Neuronal stem cell (in vitro differentiated cells): ENCODE results near the gene MED27.

Experiments used
- DNase-seq: peaks from one replicate; pipeline ENCODE4 v3.0.0-alpha.2; 2013; ENCODE audit warnings: low spot score
- H2AFZ ChIP-seq: one replicate; pipeline ENCODE4 v1.6.1; 2013; ENCODE audit warnings: mild to moderate bottlenecking, low read length, inconsistent platforms
- H2AK5ac ChIP-seq: 2 replicates; pipeline ENCODE4 v1.6.1; 2013; ENCODE audit warnings: low read depth, mild to moderate bottlenecking, inconsistent platforms, low read length, moderate library complexity, mixed read lengths
- H2BK120ac ChIP-seq: 2 replicates; pipeline ENCODE4 v1.6.1; 2013; ENCODE audit warnings: low read depth, mild to moderate bottlenecking, inconsistent platforms, low read length, moderate library complexity, mixed read lengths
- H2BK12ac ChIP-seq: one replicate; pipeline ENCODE4 v1.6.1; 2013; ENCODE audit warnings: low read length, inconsistent platforms
- H2BK15ac ChIP-seq: 2 replicates; pipeline ENCODE4 v1.6.1; 2013; ENCODE audit warnings: mild to moderate bottlenecking, low read length, inconsistent platforms, mixed read lengths
- H2BK5ac ChIP-seq: one replicate; pipeline ENCODE4 v1.6.1; 2013; ENCODE audit warnings: inconsistent platforms, mild to moderate bottlenecking, low read length, moderate library complexity
- H3K14ac ChIP-seq: one replicate; pipeline ENCODE4 v1.6.1; 2013; ENCODE audit warnings: low read length, inconsistent platforms
- H3K18ac ChIP-seq: 2 replicates; pipeline ENCODE4 v1.6.1; 2013; ENCODE audit warnings: low read length, inconsistent platforms
- H3K23ac ChIP-seq: 2 replicates; pipeline ENCODE4 v1.6.1; 2013; ENCODE audit warnings: low read depth, mild to moderate bottlenecking, mixed read lengths, low read length, inconsistent platforms; ENCODE audit not compliant: poor library complexity
- H3K27ac ChIP-seq: replicated peaks from 3 replicates; pipeline ENCODE4 v1.5.1; 2013; ENCODE audit warnings: low read length, inconsistent platforms
- H3K27me3 ChIP-seq, 3 experiments: 2 replicates each; pipeline ENCODE4 v1.6.1; 2013; ENCODE audit warnings: low read length in 3 of 3, mild to moderate bottlenecking in 2 of 3, inconsistent platforms in 1 of 3, low read depth in 1 of 3, mixed read lengths in 1 of 3, moderate library complexity in 1 of 3; ENCODE audit not compliant: control insufficient read depth in 3 of 3, insufficient read depth in 3 of 3
- H3K36me3 ChIP-seq, 2 donors: replicated peaks in 1 of 2; 2 replicates each; pipeline ENCODE4 v1.6.1; 2013; ENCODE audit warnings: low read length in 2 of 2; ENCODE audit not compliant: control insufficient read depth in 2 of 2, insufficient read depth in 2 of 2
- H3K4ac ChIP-seq: 2 replicates; pipeline ENCODE4 v1.6.1; 2013; ENCODE audit warnings: inconsistent platforms, mild to moderate bottlenecking, low read length, moderate library complexity
- H3K4me1 ChIP-seq, 2 donors: 1 replicate in 1 of 2; 2 replicates in 1 of 2; pipeline ENCODE4 v1.6.1; 2013; ENCODE audit warnings: low read length in 2 of 2, low read depth in 1 of 2; ENCODE audit not compliant: control insufficient read depth in 2 of 2, insufficient read depth in 1 of 2
- H3K4me2 ChIP-seq: one replicate; pipeline ENCODE4 v1.6.1; 2013; ENCODE audit warnings: mild to moderate bottlenecking, low read length, inconsistent platforms; ENCODE audit not compliant: insufficient read depth, poor library complexity, severe bottlenecking
- H3K4me3 ChIP-seq, 2 donors: 2 replicates each; pipeline ENCODE4 v1.5.1; 2013; ENCODE audit warnings: low read length in 2 of 2, mild to moderate bottlenecking in 2 of 2, inconsistent platforms in 1 of 2, moderate library complexity in 1 of 2
- H3K79me1 ChIP-seq: one replicate; pipeline ENCODE4 v1.6.1; 2013; ENCODE audit warnings: low read depth, mild to moderate bottlenecking, inconsistent platforms, low read length, moderate library complexity
- H3K9ac ChIP-seq: one replicate; pipeline ENCODE4 v1.6.1; 2013; ENCODE audit warnings: mild to moderate bottlenecking, low read depth, low read length, inconsistent platforms; ENCODE audit not compliant: poor library complexity
- H3K9me3 ChIP-seq, 2 donors: replicated peaks in 1 of 2; 2 replicates each; pipeline versions ENCODE3 to v1.6.1; 2013; ENCODE audit warnings: low read length in 2 of 2, mild to moderate bottlenecking in 2 of 2, inconsistent platforms in 1 of 2, low read depth in 1 of 2, mixed read lengths in 1 of 2, moderate library complexity in 1 of 2; ENCODE audit not compliant: control insufficient read depth in 2 of 2, insufficient read depth in 1 of 2
- H4K8ac ChIP-seq: one replicate; pipeline ENCODE4 v1.6.1; 2013; ENCODE audit warnings: low read depth, mild to moderate bottlenecking, inconsistent platforms, low read length, moderate library complexity
- H4K91ac ChIP-seq: one replicate; pipeline ENCODE4 v1.6.1; 2013; ENCODE audit warnings: low read length, low read depth, mild to moderate bottlenecking, inconsistent platforms; ENCODE audit not compliant: poor library complexity
- WGBS, 2 donors: extraction: QIAGEN DNeasy Blood & Tissue Kit; methylation state at CpG; one replicate each; pipeline ENCODE4 v1.1.7; 2013; ENCODE audit warnings: missing lambda C conversion rate in 2 of 2, mixed read lengths in 1 of 2; ENCODE audit not compliant: insufficient read length in 2 of 2, insufficient replicate concordance in 1 of 2; ENCODE audit errors: extremely low coverage in 2 of 2; 5-methylcytosine and 5-hydroxymethylcytosine counted together

Gene MED27

GRCh38 chr9:132019702-132020101, 60.0 kb downstream of the MED27 start:
- H3K23ac ChIP-seq: no peak overlapping the region
- no peak overlapping the region for H4K91ac ChIP-seq
- H3K4me3 ChIP-seq: peak overlapping the region in 1 of 2 donors; percentile 34
- WGBS, 2 donors: no CpG with 5 or more reads among the region's 7 CpGs
- peaks cover 8 to 13% of the 10 kb centered on the region in 2 donors for H3K4me1 ChIP-seq
- no peak overlapping the region for H4K8ac ChIP-seq
- H2BK15ac ChIP-seq: no peak overlapping the region
- peak overlapping the region; percentile 36 for H3K9ac ChIP-seq
- peak overlapping the region; percentile 5 for H2AK5ac ChIP-seq
- H3K27me3 ChIP-seq: no peaks in the 10 kb centered on the region
- H3K4me2 ChIP-seq: no peak overlapping the region
- no peak overlapping the region for H2BK120ac ChIP-seq
- H3K9me3 ChIP-seq: no peaks in the 10 kb centered on the region
- H3K36me3 ChIP-seq: no peaks in the 10 kb centered on the region
- DNase-seq: no peak
- H3K27ac ChIP-seq: no peak overlapping the region
- H2BK5ac ChIP-seq: no peak overlapping the region
- H3K79me1 ChIP-seq: no peaks in the 10 kb centered on the region
- H2AFZ ChIP-seq: no peak overlapping the region
- no peak overlapping the region for H3K14ac ChIP-seq
- H3K18ac ChIP-seq: no peak overlapping the region
- H3K4ac ChIP-seq: no peak overlapping the region
- H2BK12ac ChIP-seq: no peak overlapping the region

GRCh38 chr9:132018957-132019405, 60.7 kb downstream of the MED27 start:
- H3K4me2 ChIP-seq: no peak overlapping the region
- no peaks in the 10 kb centered on the region for H3K27me3 ChIP-seq
- H2BK120ac ChIP-seq: no peak overlapping the region
- H4K8ac ChIP-seq: no peak overlapping the region
- H3K9me3 ChIP-seq: no peaks in the 10 kb centered on the region
- H3K27ac ChIP-seq: no peak overlapping the region
- H2AK5ac ChIP-seq: no peak overlapping the region
- H3K36me3 ChIP-seq: no peaks in the 10 kb centered on the region
- H2BK15ac ChIP-seq: no peak overlapping the region
- no peak overlapping the region for H2BK12ac ChIP-seq
- H2BK5ac ChIP-seq: no peak overlapping the region
- no peak overlapping the region for H3K4ac ChIP-seq
- H3K9ac ChIP-seq: no peak overlapping the region
- H3K14ac ChIP-seq: no peak overlapping the region
- H3K79me1 ChIP-seq: no peaks in the 10 kb centered on the region
- WGBS, 2 donors: no CpG with 5 or more reads among the region's 3 CpGs
- no peak overlapping the region for H3K18ac ChIP-seq
- DNase-seq: no peak
- no peak overlapping the region for H3K23ac ChIP-seq
- no peak overlapping the region for H3K4me3 ChIP-seq
- peaks cover 5 to 10% of the 10 kb centered on the region in 2 donors for H3K4me1 ChIP-seq
- H4K91ac ChIP-seq: no peak overlapping the region
- no peak overlapping the region for H2AFZ ChIP-seq

- WGBS, 2 donors: no CpG with 5 or more reads among the region's 3 CpGs
- peaks cover 4 to 8% of the 10 kb centered on the region in 2 donors for H3K4me1 ChIP-seq
- H3K27ac ChIP-seq: no peak overlapping the region
- no peak overlapping the region for H3K14ac ChIP-seq
- DNase-seq: no peak
- H3K27me3 ChIP-seq: no peaks in the 10 kb centered on the region
- no peak overlapping the region for H2AK5ac ChIP-seq
- no peaks in the 10 kb centered on the region for H3K9me3 ChIP-seq
- no peaks in the 10 kb centered on the region for H3K79me1 ChIP-seq
- H3K36me3 ChIP-seq: peaks cover 0 to 8% of the 10 kb centered on the region in 2 donors
- H4K91ac ChIP-seq: no peak overlapping the region
- no peak overlapping the region for H3K4me2 ChIP-seq
- no peak overlapping the region for H3K18ac ChIP-seq
- no peak overlapping the region for H2BK120ac ChIP-seq
- H4K8ac ChIP-seq: no peak overlapping the region
- H2BK12ac ChIP-seq: no peak overlapping the region
- no peak overlapping the region for H3K9ac ChIP-seq
- no peak overlapping the region for H2BK5ac ChIP-seq
- no peak overlapping the region for H3K4me3 ChIP-seq
- H3K4ac ChIP-seq: no peak overlapping the region
- no peak overlapping the region for H3K23ac ChIP-seq
- H2BK15ac ChIP-seq: no peak overlapping the region
- H2AFZ ChIP-seq: no peak overlapping the region
Observed at GRCh38 chr9:132016456-132016855, 63.2 kb downstream of the MED27 start.

GRCh38 chr9:132015866-132016265, 63.8 kb downstream of the MED27 start:
- WGBS, 2 donors: no CpG with 5 or more reads among the region's 3 CpGs

More at GRCh38 chr9:132015866-132016265, 63.8 kb downstream of the MED27 start:
- Histone ChIP-seq H3K4me3 (no peak overlapping the region), H3K4me1 (peaks cover 3 to 8% of the 10 kb centered on the region in 2 donors), H3K9me3 (no peaks in the 10 kb centered on the region), H3K79me1 (no peaks in the 10 kb centered on the region), H2BK120ac (no peak overlapping the region), H2AFZ (no peak overlapping the region), H3K4ac (no peak overlapping the region), H3K23ac (no peak overlapping the region), H2BK5ac (no peak overlapping the region), H3K18ac (no peak overlapping the region), H4K91ac (no peak overlapping the region), H3K27me3 (no peaks in the 10 kb centered on the region), H3K36me3 (peaks cover 0 to 8% of the 10 kb centered on the region in 2 donors), H3K9ac (no peak overlapping the region), H3K27ac (no peak overlapping the region), H2BK15ac (no peak overlapping the region), H2AK5ac (no peak overlapping the region), H4K8ac (no peak overlapping the region), H3K14ac (no peak overlapping the region), H3K4me2 (no peak overlapping the region), H2BK12ac (no peak overlapping the region)
- no peak for DNase-seq
